HCT116 (cell line): ENCODE results near the gene THADA. TPM values are rescaled to one million over a fixed set of nuclear protein-coding genes. Genes with fewer than 3 reads are reported as not detected.

Experiments
- ATAC-seq: fragments of 200-7000 bp; cut with Tn5 transposase; 2 replicates; pipeline ENCODE4 v1.9.1; 2020; ENCODE audit warnings: mild to moderate bottlenecking, moderate library complexity
- BruUV-seq: library from RNA; stranded (reverse); fragments of 400-500 nt; replicated peaks from 2 replicates; lab custom pipeline; 2021; lab: Mats Ljungman, UMichigan
- CTCF ChIA-PET: fragments of 300-600 bp; sonication (Branson Sonifier 250); formaldehyde crosslinking; loops from one replicate; lab custom pipeline; 2021; ENCODE audit warnings: antibody characterized with exemption; lab: Charles Lee
- POLR2A ChIA-PET: fragments of 300-600, 350-600 bp; sonication (Branson Sonifier 250); formaldehyde crosslinking; loops from one replicate; lab custom pipeline; 2021; ENCODE audit warnings: antibody characterized with exemption; lab: Charles Lee
- RAD21 ChIA-PET, 2 experiments: fragments of 300-600 bp; sonication (Branson Sonifier 250); formaldehyde crosslinking; loops; one replicate each; lab custom pipeline; 2023; ENCODE audit warnings: low total read pairs in 2 of 2; ENCODE audit not compliant: uncharacterized antibody in 2 of 2, unreplicated experiment in 2 of 2, low non-redundant PET in 1 of 2; lab: Charles Lee
- DNase-seq: peaks from one replicate; pipeline ENCODE4 v3.0.0-alpha.2; 2010; ENCODE audit warnings: low read depth, low spot score
- H2AFZ ChIP-seq: fragments of 200-600 bp; shearing (Covaris generic), sonication (generic); 2 replicates; pipeline ENCODE4 v1.6.1; 2017; ENCODE audit warnings: low read depth, mixed run types, mixed read lengths, antibody characterized with exemption, low read length; ENCODE audit not compliant: poor library complexity, severe bottlenecking
- H3K27ac ChIP-seq: 2 replicates; pipeline ENCODE4 v1.5.1; 2012; ENCODE audit warnings: low read depth, low read length
- H3K27me3 ChIP-seq: fragments of 200-600 bp; sonication (generic); 2 replicates; pipeline ENCODE4 v1.6.1; 2016; ENCODE audit warnings: mixed run types, low read length, mixed read lengths; ENCODE audit not compliant: insufficient read depth
- H3K36me3 ChIP-seq, 2 experiments: fragments of 200-500 bp in 1 of 2; fragments of 200-600 bp in 1 of 2; sonication (Bioruptor generic) in 1 of 2; sonication (generic) in 1 of 2; 2 replicates each; pipeline versions ENCODE4 v1.5.1 to v1.6.1; 2014 to 2016; ENCODE audit warnings: low read length in 2 of 2, inconsistent platforms in 1 of 2, mixed read lengths in 1 of 2, mixed run types in 1 of 2; ENCODE audit not compliant: insufficient read depth in 2 of 2, control insufficient read depth in 1 of 2
- H3K4me1 ChIP-seq, 2 experiments: fragments of 200-600 bp in 1 of 2; sonication (generic) in 1 of 2; 2 replicates each; pipeline versions ENCODE4 v1.5.1 to v1.6.1; 2012 to 2017; ENCODE audit warnings: low read length in 2 of 2, inconsistent platforms in 1 of 2, mild to moderate bottlenecking in 1 of 2, mixed read lengths in 1 of 2, mixed run types in 1 of 2, moderate library complexity in 1 of 2; ENCODE audit not compliant: insufficient read depth in 2 of 2, control insufficient read depth in 1 of 2
- H3K4me2 ChIP-seq: fragments of 200-600 bp; sonication (generic); 2 replicates; pipeline ENCODE4 v1.6.1; 2017; ENCODE audit warnings: mixed run types, low read length, mixed read lengths
- H3K4me3 ChIP-seq, 2 experiments: fragments of 200-600 bp in 1 of 2; sonication (generic) in 1 of 2; replicated peaks in 1 of 2; 2 replicates each; pipeline ENCODE4 v1.5.1; 2011 to 2016; ENCODE audit warnings: low read length in 2 of 2, control low read depth in 1 of 2, low read depth in 1 of 2, mild to moderate bottlenecking in 1 of 2, mixed read lengths in 1 of 2, mixed run types in 1 of 2
- H3K79me2 ChIP-seq: fragments of 200-600 bp; sonication (generic); 2 replicates; pipeline ENCODE4 v1.6.1; 2017; ENCODE audit warnings: mild to moderate bottlenecking, mixed run types, low read length, moderate library complexity, mixed read lengths; ENCODE audit not compliant: insufficient read depth
- H3K9ac ChIP-seq: fragments of 200-600 bp; sonication (generic); 2 replicates; pipeline ENCODE4 v1.6.1; 2016; ENCODE audit warnings: low read length, mixed read lengths
- H3K9me2 ChIP-seq: fragments of 200-600 bp; sonication (generic), shearing (Covaris generic); 2 replicates; pipeline ENCODE4 v1.6.1; 2017; ENCODE audit warnings: mixed run types, mild to moderate bottlenecking, moderate library complexity; ENCODE audit not compliant: insufficient read depth
- H3K9me3 ChIP-seq, 2 experiments: fragments of 200-500 bp in 1 of 2; fragments of 200-600 bp in 1 of 2; sonication (Bioruptor generic) in 1 of 2; sonication (generic) in 1 of 2; 2 replicates each; pipeline ENCODE4 v1.6.1; 2014 to 2017; ENCODE audit warnings: low read length in 2 of 2, mixed read lengths in 2 of 2, inconsistent platforms in 1 of 2, low read depth in 1 of 2, mild to moderate bottlenecking in 1 of 2, mixed run types in 1 of 2, moderate library complexity in 1 of 2; ENCODE audit not compliant: control insufficient read depth in 1 of 2, insufficient read depth in 1 of 2
- H4K20me1 ChIP-seq: fragments of 200-600 bp; sonication (generic), shearing (Covaris generic); 2 replicates; pipeline ENCODE4 v1.6.1; 2017; ENCODE audit warnings: mixed run types, mild to moderate bottlenecking, moderate library complexity; ENCODE audit not compliant: insufficient read depth
- CBX3 ChIP-seq: IDR thresholded peaks from 2 replicates; pipeline ENCODE4 v1.6.1; 2012; ENCODE audit warnings: low read depth
- CEBPB ChIP-seq: IDR thresholded peaks from 2 replicates; pipeline ENCODE4 v1.6.1; 2012; ENCODE audit warnings: low read depth
- CTCF ChIP-seq, 3 experiments: fragments of 200-600 bp in 1 of 3; sonication (generic) in 1 of 3; IDR thresholded peaks in 2 of 3; conservative IDR thresholded peaks in 1 of 3; 2 replicates each; pipeline ENCODE4 v1.5.1; 2012 to 2017; ENCODE audit warnings: low read depth in 2 of 3, low read length in 2 of 3, antibody characterized with exemption in 1 of 3, borderline replicate concordance in 1 of 3, control low read depth in 1 of 3, mild to moderate bottlenecking in 1 of 3, mixed read lengths in 1 of 3, mixed run types in 1 of 3, moderate library complexity in 1 of 3; ENCODE audit not compliant: insufficient read depth in 1 of 3
- EGR1 ChIP-seq: IDR thresholded peaks from 2 replicates; pipeline ENCODE4 v1.6.1; 2012; ENCODE audit warnings: low read depth
- ELF1 ChIP-seq: IDR thresholded peaks from 2 replicates; pipeline ENCODE4 v1.6.1; 2012; ENCODE audit warnings: low read depth, borderline replicate concordance
- EZH2 ChIP-seq: fragments of 200-600 bp; sonication (generic); IDR thresholded peaks from 2 replicates; pipeline ENCODE4 v1.6.1; 2017; ENCODE audit warnings: antibody characterized with exemption, mixed run types
- EZH2phosphoT487 ChIP-seq: fragments of 200-600 bp; IDR thresholded peaks from 2 replicates; pipeline ENCODE4 v1.6.1; 2018; ENCODE audit warnings: antibody characterized with exemption, borderline replicate concordance
- JUND ChIP-seq: IDR thresholded peaks from 2 replicates; pipeline ENCODE4 v1.6.1; 2012
- POLR2A ChIP-seq: IDR thresholded peaks from 2 replicates; pipeline ENCODE4 v1.7.0; 2011; ENCODE audit warnings: borderline replicate concordance; ENCODE audit not compliant: insufficient read depth, insufficient read length; ENCODE audit errors: extremely low read depth
- SIN3A ChIP-seq: IDR thresholded peaks from 2 replicates; pipeline ENCODE4 v1.6.1; 2012; ENCODE audit warnings: low read depth
- SRF ChIP-seq: IDR thresholded peaks from 2 replicates; pipeline ENCODE4 v1.6.1; 2012; ENCODE audit warnings: low read depth
- TCF7L2 ChIP-seq: IDR thresholded peaks from 2 replicates; pipeline ENCODE4 v1.7.0; 2011; ENCODE audit warnings: borderline replicate concordance, inconsistent platforms; ENCODE audit not compliant: insufficient read depth, insufficient read length; ENCODE audit errors: extremely low read depth
- YY1 ChIP-seq: IDR thresholded peaks from 2 replicates; pipeline ENCODE4 v1.6.1; 2011; ENCODE audit warnings: low read length, low read depth, moderate library complexity, mild to moderate bottlenecking; ENCODE audit not compliant: insufficient replicate concordance; ENCODE audit errors: extremely low read depth
- intact Hi-C: fragments of 100-400 bp; cut with micrococcal nuclease; formaldehyde crosslinking; loops from 2 replicates; pipeline ENCODE4 v1.10.0; 2022
- total RNA-seq: library from RNA; stranded (reverse); gene quantifications from one replicate; pipeline ENCODE4 v1.2.1, GENCODE V29; 2021; ENCODE audit not compliant: unreplicated experiment
- TF ChIP-seq, protein P1 (sequence below): IDR thresholded peaks from 2 replicates; pipeline ENCODE4 v1.6.1; 2011; ENCODE audit warnings: mild to moderate bottlenecking, low read length, moderate library complexity; ENCODE audit not compliant: insufficient replicate concordance; ENCODE audit errors: extremely low read depth
- TF ChIP-seq, protein P2 (sequence below): IDR thresholded peaks from 2 replicates; pipeline ENCODE4 v1.6.1; 2012; ENCODE audit warnings: low read depth

Gene THADA
- total RNA-seq, 1 experiment from 2014 or later, result 30.7 TPM

DNA sequence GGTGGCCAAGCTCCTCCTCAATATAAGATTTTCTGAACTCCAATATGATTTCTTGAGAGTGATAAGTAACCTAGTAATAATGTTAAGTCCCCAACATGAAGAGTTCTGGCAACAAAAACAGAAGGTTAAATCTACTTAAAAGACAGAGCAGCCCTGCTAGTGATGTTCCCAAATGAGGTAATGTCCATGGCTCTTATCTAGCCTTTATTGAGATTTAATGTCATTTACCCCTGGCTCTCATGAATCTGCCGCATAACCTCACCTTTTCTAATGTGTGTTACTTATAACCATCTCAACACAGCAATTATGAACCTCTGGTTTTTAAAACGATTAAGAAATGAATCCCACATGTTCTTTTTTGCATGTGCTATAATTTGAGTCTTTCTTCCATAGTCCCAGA lies 201.9 kb downstream of the THADA start (continued):
- TF ChIP-seq YY1 (no peak), CBX3 (no peak)

DNA sequence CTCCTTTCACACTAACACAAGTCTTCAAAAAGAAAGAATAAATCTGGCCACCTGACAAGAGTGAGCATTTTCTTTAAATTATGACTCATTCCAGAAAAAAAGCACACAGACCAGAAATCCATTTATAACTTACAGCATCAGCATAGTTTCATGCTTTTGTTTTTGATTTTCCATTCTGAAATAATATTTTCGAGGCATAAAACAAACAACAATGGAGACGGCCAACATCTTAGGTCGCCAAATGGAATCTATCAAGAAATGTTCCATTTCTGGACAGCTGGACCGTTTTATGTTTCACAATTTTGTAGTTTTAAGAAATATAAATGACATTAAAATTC lies 204.0 kb downstream of the THADA start:
- H3K36me3 ChIP-seq, result no peaks in the 10 kb centered on the region
- TF ChIP-seq TCF7L2, result no peak
- TF ChIP-seq EGR1, result no peak
- TF ChIP-seq, protein P1, sequence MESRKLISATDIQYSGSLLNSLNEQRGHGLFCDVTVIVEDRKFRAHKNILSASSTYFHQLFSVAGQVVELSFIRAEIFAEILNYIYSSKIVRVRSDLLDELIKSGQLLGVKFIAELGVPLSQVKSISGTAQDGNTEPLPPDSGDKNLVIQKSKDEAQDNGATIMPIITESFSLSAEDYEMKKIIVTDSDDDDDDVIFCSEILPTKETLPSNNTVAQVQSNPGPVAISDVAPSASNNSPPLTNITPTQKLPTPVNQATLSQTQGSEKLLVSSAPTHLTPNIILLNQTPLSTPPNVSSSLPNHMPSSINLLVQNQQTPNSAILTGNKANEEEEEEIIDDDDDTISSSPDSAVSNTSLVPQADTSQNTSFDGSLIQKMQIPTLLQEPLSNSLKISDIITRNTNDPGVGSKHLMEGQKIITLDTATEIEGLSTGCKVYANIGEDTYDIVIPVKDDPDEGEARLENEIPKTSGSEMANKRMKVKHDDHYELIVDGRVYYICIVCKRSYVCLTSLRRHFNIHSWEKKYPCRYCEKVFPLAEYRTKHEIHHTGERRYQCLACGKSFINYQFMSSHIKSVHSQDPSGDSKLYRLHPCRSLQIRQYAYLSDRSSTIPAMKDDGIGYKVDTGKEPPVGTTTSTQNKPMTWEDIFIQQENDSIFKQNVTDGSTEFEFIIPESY, result no peak
- no peak for TF ChIP-seq CTCF (IDR thresholded peaks at IDR 0.05 in 2 of 3, conservative IDR thresholded peaks at IDR 0.05 in 1 of 3; ENCODE audit: borderline replicate concordance in 1 of 3, insufficient read depth in 1 of 3, low read depth in 2 of 3, low read length in 2 of 3)
- no peak for TF ChIP-seq POLR2A
- TF ChIP-seq SRF, result no peak
- TF ChIP-seq EZH2phosphoT487, result no peak
- no peak for TF ChIP-seq JUND
- no peak for TF ChIP-seq CBX3
- TF ChIP-seq ELF1, result no peak
- TF ChIP-seq, protein P2, sequence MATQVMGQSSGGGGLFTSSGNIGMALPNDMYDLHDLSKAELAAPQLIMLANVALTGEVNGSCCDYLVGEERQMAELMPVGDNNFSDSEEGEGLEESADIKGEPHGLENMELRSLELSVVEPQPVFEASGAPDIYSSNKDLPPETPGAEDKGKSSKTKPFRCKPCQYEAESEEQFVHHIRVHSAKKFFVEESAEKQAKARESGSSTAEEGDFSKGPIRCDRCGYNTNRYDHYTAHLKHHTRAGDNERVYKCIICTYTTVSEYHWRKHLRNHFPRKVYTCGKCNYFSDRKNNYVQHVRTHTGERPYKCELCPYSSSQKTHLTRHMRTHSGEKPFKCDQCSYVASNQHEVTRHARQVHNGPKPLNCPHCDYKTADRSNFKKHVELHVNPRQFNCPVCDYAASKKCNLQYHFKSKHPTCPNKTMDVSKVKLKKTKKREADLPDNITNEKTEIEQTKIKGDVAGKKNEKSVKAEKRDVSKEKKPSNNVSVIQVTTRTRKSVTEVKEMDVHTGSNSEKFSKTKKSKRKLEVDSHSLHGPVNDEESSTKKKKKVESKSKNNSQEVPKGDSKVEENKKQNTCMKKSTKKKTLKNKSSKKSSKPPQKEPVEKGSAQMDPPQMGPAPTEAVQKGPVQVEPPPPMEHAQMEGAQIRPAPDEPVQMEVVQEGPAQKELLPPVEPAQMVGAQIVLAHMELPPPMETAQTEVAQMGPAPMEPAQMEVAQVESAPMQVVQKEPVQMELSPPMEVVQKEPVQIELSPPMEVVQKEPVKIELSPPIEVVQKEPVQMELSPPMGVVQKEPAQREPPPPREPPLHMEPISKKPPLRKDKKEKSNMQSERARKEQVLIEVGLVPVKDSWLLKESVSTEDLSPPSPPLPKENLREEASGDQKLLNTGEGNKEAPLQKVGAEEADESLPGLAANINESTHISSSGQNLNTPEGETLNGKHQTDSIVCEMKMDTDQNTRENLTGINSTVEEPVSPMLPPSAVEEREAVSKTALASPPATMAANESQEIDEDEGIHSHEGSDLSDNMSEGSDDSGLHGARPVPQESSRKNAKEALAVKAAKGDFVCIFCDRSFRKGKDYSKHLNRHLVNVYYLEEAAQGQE, result no peak
- no peak for TF ChIP-seq EZH2
- no peak for TF ChIP-seq SIN3A
- no peak for TF ChIP-seq CEBPB
- no peak overlapping the region for H3K4me3 ChIP-seq
- ChIA-PET CTCF (no interaction called here), RAD21 (no interaction called here), POLR2A (no interaction called here)
- intact Hi-C loops, result no loop called here
- no peaks in the 10 kb centered on the region for H3K9me3 ChIP-seq
- no peak overlapping the region for H2AFZ ChIP-seq
- no peak overlapping the region for H3K4me2 ChIP-seq
- no peaks in the 10 kb centered on the region for H3K9me2 ChIP-seq
- no TSS peak for BruUV-seq
- no peaks in the 10 kb centered on the region for H3K27me3 ChIP-seq
- H3K4me1 ChIP-seq, result peaks cover 8 to 15% of the 10 kb centered on the region in 2 experiments
- DNase-seq (no peak), ATAC-seq (no peak)
- no peaks in the 10 kb centered on the region for H4K20me1 ChIP-seq
- no peak overlapping the region for H3K27ac ChIP-seq
- H3K79me2 ChIP-seq, result no peaks in the 10 kb centered on the region
- H3K9ac ChIP-seq, result no peak overlapping the region
